GM18517 (cell line): Measurements from ENCODE around the gene TCP11X2.
A peak's percentile ranks its signal among the peaks of the same experiment; 100 is the strongest.
"Not testable (repeated sequence)": the region's sequence is repeated elsewhere in the genome, so short reads cannot be mapped to it uniquely, and the experiment has no call there.

ENCODE experiments used
- ATAC-seq: cut with Tn5 transposase; IDR thresholded peaks from one replicate; pipeline ENCODE4 v1.9.1; 2021; ENCODE audit warnings: mild to moderate bottlenecking, moderate library complexity; ENCODE audit not compliant: unreplicated experiment

TCP11X2 gene

GRCh38 chrX:102471762-102472220, at the start of gene TCP11X2:
TCP11X2 (minus strand) TSS chrX:102471812.
- not testable (repeated sequence) for ATAC-seq

DNA sequence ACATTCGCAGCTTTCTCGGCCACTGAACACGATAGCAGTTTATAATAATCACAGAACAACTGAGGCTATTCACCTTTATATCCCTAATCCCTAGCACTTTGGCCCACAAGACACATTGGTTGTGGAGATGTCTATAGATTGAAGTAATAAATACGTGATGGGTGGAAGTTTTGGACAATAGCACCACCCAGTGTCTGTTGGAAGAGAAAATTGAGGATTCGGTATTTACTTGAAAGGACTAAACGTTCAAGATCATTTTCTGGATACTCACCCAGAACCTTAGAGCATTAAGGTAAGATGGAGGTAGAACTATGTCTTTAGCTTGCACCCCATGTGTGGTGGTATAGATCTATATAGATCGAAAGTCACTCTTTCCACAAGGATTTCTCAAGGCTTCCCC, 45.7 kb upstream of the TCP11X2 start:
- ATAC-seq = no peak

GRCh38 chrX:102515975-102516941, 44.6 kb upstream of the TCP11X2 start, which contains the start of gene TMSB15A:
TMSB15A (minus strand) TSS chrX:102516739.
- ATAC-seq = peak; percentile 65

DNA sequence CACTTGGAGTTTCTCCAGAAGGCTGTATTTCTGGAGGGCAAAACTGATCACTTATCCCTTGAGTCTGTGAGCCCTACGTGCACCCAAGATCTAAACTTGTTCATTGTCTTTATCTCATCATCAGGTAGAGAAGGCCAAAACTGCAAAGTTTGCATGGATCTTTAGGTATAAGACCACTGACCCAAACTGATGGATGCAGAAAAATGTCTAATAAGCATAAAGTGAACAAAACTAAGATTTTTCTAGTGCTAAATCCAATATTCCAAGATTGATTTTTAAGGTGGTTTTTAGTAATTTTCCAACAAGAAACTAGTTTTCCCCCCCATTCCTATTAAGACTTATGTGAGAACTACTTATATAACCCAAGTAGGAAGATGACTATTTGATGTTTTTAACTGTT, 42.9 kb upstream of the TCP11X2 start:
- no peak for ATAC-seq

GRCh38 chrX:102498732-102499131, 27.1 kb upstream of the TCP11X2 start:
- no peak for ATAC-seq

- no peak for ATAC-seq
These were observed 20.2 kb upstream of the TCP11X2 start for GRCh38 chrX:102491766-102492165.

DNA sequence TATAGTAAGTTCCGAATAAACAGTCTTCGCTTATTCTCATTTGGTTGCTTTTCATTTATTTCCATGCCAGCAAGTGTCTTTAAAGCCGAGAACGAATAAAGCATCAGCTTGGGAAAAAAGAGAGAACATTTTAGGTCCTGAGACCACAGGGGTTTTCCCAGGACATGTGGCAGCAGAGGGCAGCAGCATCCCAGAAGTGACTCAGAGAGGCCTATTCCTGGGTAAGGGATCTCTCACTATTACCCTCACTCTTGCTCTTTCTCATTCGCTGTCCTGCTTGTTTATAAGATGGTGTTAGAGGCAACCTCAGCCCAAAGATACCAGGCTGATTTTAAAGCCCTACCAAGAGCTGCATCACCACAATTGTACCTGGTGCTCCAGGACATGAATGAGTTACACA, 7.2 kb upstream of the TCP11X2 start:
- ATAC-seq = not testable (repeated sequence)

GRCh38 chrX:102470215-102470614, 1.4 kb downstream of the TCP11X2 start:
- ATAC-seq = not testable (repeated sequence)

GRCh38 chrX:102458615-102459014, 13.0 kb downstream of the TCP11X2 start:
- not testable (repeated sequence) for ATAC-seq

- ATAC-seq = not testable (repeated sequence)
These were observed 31.7 kb downstream of the TCP11X2 start, which contains the start of gene NXF2B for GRCh38 chrX:102439908-102440307. NXF2B (minus strand) TSS chrX:102440008; CDS start chrX:102380036, 59,972 bp downstream.

- not testable (repeated sequence) for ATAC-seq
These were observed 57.1 kb downstream of the TCP11X2 start for GRCh38 chrX:102414493-102414892.
